GM12878 (cell line): Measurements from ENCODE around the gene GJC1. TPM values are rescaled to one million over a fixed set of nuclear protein-coding genes. Genes with fewer than 3 reads are reported as not detected.

Experiments used
- ATAC-seq: fragments of 200-7000 bp; cut with Tn5 transposase; 3 replicates; pipeline ENCODE4 v1.9.1; 2020; ENCODE audit warnings: mild to moderate bottlenecking, moderate library complexity
- BruUV-seq: library from RNA; stranded (reverse); fragments of 400-500 nt; replicated peaks from 2 replicates; lab custom pipeline; 2021; lab: Mats Ljungman, UMichigan
- CTCF ChIA-PET: fragments of 300-600 bp; sonication (Branson Sonifier 250); formaldehyde crosslinking; extraction: SDS; loops from one replicate; lab custom pipeline; 2021; ENCODE audit warnings: inconsistent platforms; lab: Yijun Ruan, JAX
- POLR2A ChIA-PET: fragments of 350-600 bp; formaldehyde crosslinking; extraction: SDS; loops from one replicate; lab custom pipeline; 2021; ENCODE audit warnings: inconsistent platforms; lab: Charles Lee
- RAD21 ChIA-PET: fragments of 300-600 bp; sonication (Branson Sonifier 250); formaldehyde crosslinking; loops from one replicate; lab custom pipeline; 2023; ENCODE audit warnings: antibody characterized with exemption; ENCODE audit not compliant: unreplicated experiment; lab: Charles Lee
- SMC1A ChIA-PET: fragments of 300-600 bp; sonication (Branson Sonifier 250); formaldehyde crosslinking; loops from one replicate; lab custom pipeline; 2023; ENCODE audit not compliant: unreplicated experiment, uncharacterized antibody; lab: Charles Lee
- DNase-seq: peaks from one replicate; pipeline ENCODE4 v3.0.0-alpha.2; 2011; ENCODE audit warnings: low read depth, low spot score
- FAIRE-seq: peaks from 3 replicates; lab custom pipeline; 2011; peaks lifted over from hg19 to GRCh38; lab: Jason Lieb, UNC
- H2AFZ ChIP-seq: 2 replicates; pipeline ENCODE4 v1.6.0; 2011; ENCODE audit warnings: low read depth, low read length, control low read depth; ENCODE audit not compliant: control insufficient read depth
- H3K27ac ChIP-seq: 2 replicates; pipeline ENCODE4 v1.5.1; 2011; ENCODE audit warnings: control low read depth; ENCODE audit not compliant: control insufficient read depth, insufficient read depth
- H3K27me3 ChIP-seq, 2 experiments: replicated peaks in 1 of 2; 2 replicates each; pipeline versions ENCODE4 v1.6.0 to v1.6.1; 2011; ENCODE audit warnings: low read length in 1 of 2; ENCODE audit not compliant: control insufficient read depth in 2 of 2, insufficient read depth in 2 of 2
- H3K36me3 ChIP-seq, 2 experiments: 2 replicates each; pipeline ENCODE4 v1.5.1; 2011; ENCODE audit warnings: low read length in 1 of 2; ENCODE audit not compliant: control insufficient read depth in 2 of 2, insufficient read depth in 2 of 2
- H3K4me1 ChIP-seq: 2 replicates; pipeline ENCODE4 v1.6.1; 2011; ENCODE audit warnings: mild to moderate bottlenecking, low read length, moderate library complexity, mixed read lengths; ENCODE audit not compliant: control insufficient read depth, insufficient read depth
- H3K4me2 ChIP-seq: 2 replicates; pipeline ENCODE4 v1.6.0; 2011; ENCODE audit warnings: control low read depth; ENCODE audit not compliant: control insufficient read depth, insufficient read depth
- H3K4me3 ChIP-seq: fragments of 200-600 bp; sonication (generic); 2 replicates; pipeline ENCODE4 v1.5.1; 2016
- H3K79me2 ChIP-seq: 2 replicates; pipeline ENCODE4 v1.6.0; 2011; ENCODE audit warnings: low read length; ENCODE audit not compliant: control insufficient read depth, insufficient read depth
- H3K9ac ChIP-seq: 2 replicates; pipeline ENCODE4 v1.8.0; 2011; ENCODE audit warnings: low read length, control low read depth, mixed read lengths; ENCODE audit not compliant: control insufficient read depth, insufficient read depth
- H3K9me3 ChIP-seq: replicated peaks from 3 replicates; pipeline ENCODE4 v1.5.1; 2011; ENCODE audit warnings: mild to moderate bottlenecking, low read length; ENCODE audit not compliant: control insufficient read depth, insufficient read depth
- H4K20me1 ChIP-seq: 2 replicates; pipeline ENCODE4 v1.6.0; 2011; ENCODE audit not compliant: control insufficient read depth, insufficient read depth
- ATF7 ChIP-seq: fragments of 450-650 bp; IDR thresholded peaks from 2 replicates; pipeline ENCODE4 v1.6.1; 2016; ENCODE audit warnings: low read depth, mild to moderate bottlenecking
- CBX3 ChIP-seq: fragments of 200-600 bp; sonication (generic); IDR thresholded peaks from 2 replicates; pipeline ENCODE4 v1.6.1; 2016; ENCODE audit warnings: low read depth, borderline replicate concordance
- CHD4 ChIP-seq: fragments of 200-600 bp; sonication (generic); IDR thresholded peaks from 2 replicates; pipeline ENCODE4 v1.6.1; 2016; ENCODE audit warnings: mild to moderate bottlenecking
- E2F4 ChIP-seq: IDR thresholded peaks from 2 replicates; pipeline ENCODE4 v1.6.1; 2012; ENCODE audit warnings: low read depth, low read length, improper control_type of control experiment
- EED ChIP-seq: sonication (generic); IDR thresholded peaks from 2 replicates; pipeline ENCODE4 v1.6.1; 2016; ENCODE audit warnings: antibody characterized with exemption, low read depth
- ELK1 ChIP-seq: IDR thresholded peaks from 2 replicates; pipeline ENCODE4 v1.6.1; 2012; ENCODE audit warnings: low read depth, low read length, improper control_type of control experiment
- HCFC1 ChIP-seq: fragments of 150-350 bp; IDR thresholded peaks from 2 replicates; pipeline ENCODE4 v1.6.1; 2014; ENCODE audit warnings: low read length
- IRF4 ChIP-seq: IDR thresholded peaks from 2 replicates; pipeline ENCODE4 v1.6.1; 2011; ENCODE audit warnings: low read depth, low read length
- LARP7 ChIP-seq: fragments of 450-650 bp; IDR thresholded peaks from 2 replicates; pipeline ENCODE4 v1.6.1; 2017; ENCODE audit warnings: mild to moderate bottlenecking
- MXI1 ChIP-seq: fragments of 150-350 bp; IDR thresholded peaks from 2 replicates; pipeline ENCODE4 v1.6.1; 2011; ENCODE audit warnings: low read depth, mild to moderate bottlenecking, inconsistent platforms, low read length, improper control_type of control experiment
- NBN ChIP-seq: fragments of 450-650 bp; IDR thresholded peaks from 2 replicates; pipeline ENCODE4 v1.6.1; 2016
- NFYA ChIP-seq: IDR thresholded peaks from 2 replicates; pipeline ENCODE4 v1.6.1; 2011; ENCODE audit warnings: low read depth, mild to moderate bottlenecking, low read length, improper control_type of control experiment, borderline replicate concordance
- SMAD5 ChIP-seq: IDR thresholded peaks from 2 replicates; pipeline ENCODE4 v1.6.1; 2016; ENCODE audit warnings: antibody characterized with exemption, low read depth
- WRNIP1 ChIP-seq: IDR thresholded peaks from 2 replicates; pipeline ENCODE4 v1.6.1; 2011; ENCODE audit warnings: low read depth, low read length, improper control_type of control experiment, borderline replicate concordance
- WGBS: methylation state at CpG from one replicate; pipeline ENCODE4 v1.1.6; 2016; ENCODE audit warnings: low lambda C conversion rate; ENCODE audit not compliant: insufficient replicate concordance, insufficient coverage; ENCODE audit errors: missing lambda C conversion rate; 5-methylcytosine and 5-hydroxymethylcytosine counted together
- in situ Hi-C: fragments of 300-500 bp; cut with MboI; formaldehyde crosslinking; loops from 9 replicates; pipeline ENCODE4 v1.14.3; 2018; ENCODE audit warnings: mixed read lengths
- intact Hi-C: fragments of 100-400 bp; cut with micrococcal nuclease; formaldehyde crosslinking; loops from one replicate; pipeline ENCODE4 v1.14.2; 2022; ENCODE audit not compliant: unreplicated experiment
- polyA plus RNA-seq, 11 experiments: library from polyadenylated mRNA; depleted of rRNA in 4 of 11; unstranded in 6 of 11; stranded (reverse) in 5 of 11; fragments of >200 nt; fragmentation: Nextera tagmentation in 4 of 11; fragmentation: Illumina TruSeq in 1 of 11; extraction: Ambion mirVana in 4 of 11; extraction: Trizol in 1 of 11; gene quantifications; 1 replicate in 1 of 11; 2 replicates in 10 of 11; pipeline versions ENCODE4 v1.2.1 to v1.2.3, GENCODE V29; 2011 to 2016; ENCODE audit warnings: inconsistent platforms in 2 of 11, missing spikeins in 2 of 11, low read depth in 1 of 11
- total RNA-seq, 4 experiments: library from RNA; depleted of rRNA in 3 of 4; stranded (reverse); fragments of >200 nt in 3 of 4; fragmentation: Illumina TruSeq in 1 of 4; extraction: Trizol in 1 of 4; gene quantifications; 2 replicates each; pipeline versions ENCODE4 v1.2.1 to v1.2.3, GENCODE V29; 2013 to 2021
- TF ChIP-seq, protein P1 (sequence below): IDR thresholded peaks from 2 replicates; pipeline ENCODE4 v1.6.1; 2011; ENCODE audit warnings: borderline replicate concordance, low read depth, mild to moderate bottlenecking, moderate library complexity, low read length; ENCODE audit not compliant: insufficient read depth, poor library complexity, severe bottlenecking

The GJC1 gene
- total and polyA plus RNA-seq, 10 of the 15 experiments (the other 5 are each of a cell fraction or from before 2014, with no cell fraction given), result 0.37 to 3.4 (median 0.90) TPM

GRCh38 chr17:44846206-44846605 lies 16.1 kb upstream of the GJC1 start:
- no peak for DNase-seq
- BruUV-seq, result no TSS peak
- WGBS, result 74% methylated on average over 8 of the region's 8 CpGs
- CTCF ChIA-PET, result interaction anchor here (0.6 to 0.9 kb wide), 2 partner anchors 18 to 20 kb away, joined by 4 read pairs; no protein-coding TSS in a partner anchor
- no peak overlapping the region for H3K27ac ChIP-seq
- POLR2A ChIA-PET, result no interaction called here
- ATAC-seq, result no peak
- H3K4me2 ChIP-seq, result no peak overlapping the region
- H3K4me1 ChIP-seq, result no peaks in the 10 kb centered on the region
- no peak for FAIRE-seq
- H3K9me3 ChIP-seq, result no peaks in the 10 kb centered on the region
- H3K36me3 ChIP-seq, result peaks cover 0 to 8% of the 10 kb centered on the region in 2 experiments; a peak in 3 of 4 replicates
- in situ Hi-C loops (no loop called here), intact Hi-C loops (no loop called here)
- RAD21 ChIA-PET, result no interaction called here
- SMC1A ChIA-PET, result no interaction called here
- no peaks in the 10 kb centered on the region for H3K79me2 ChIP-seq
- H3K27me3 ChIP-seq, result no peaks in the 10 kb centered on the region
- H2AFZ ChIP-seq, result no peak overlapping the region
- TF ChIP-seq E2F4, result no peak
- TF ChIP-seq, protein P1, sequence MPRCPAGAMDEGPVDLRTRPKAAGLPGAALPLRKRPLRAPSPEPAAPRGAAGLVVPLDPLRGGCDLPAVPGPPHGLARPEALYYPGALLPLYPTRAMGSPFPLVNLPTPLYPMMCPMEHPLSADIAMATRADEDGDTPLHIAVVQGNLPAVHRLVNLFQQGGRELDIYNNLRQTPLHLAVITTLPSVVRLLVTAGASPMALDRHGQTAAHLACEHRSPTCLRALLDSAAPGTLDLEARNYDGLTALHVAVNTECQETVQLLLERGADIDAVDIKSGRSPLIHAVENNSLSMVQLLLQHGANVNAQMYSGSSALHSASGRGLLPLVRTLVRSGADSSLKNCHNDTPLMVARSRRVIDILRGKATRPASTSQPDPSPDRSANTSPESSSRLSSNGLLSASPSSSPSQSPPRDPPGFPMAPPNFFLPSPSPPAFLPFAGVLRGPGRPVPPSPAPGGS, result no peak
- TF ChIP-seq MXI1, result no peak
- no peak for TF ChIP-seq ATF7
- TF ChIP-seq SMAD5, result no peak
- TF ChIP-seq NFYA, result no peak
- TF ChIP-seq WRNIP1, result no peak
- TF ChIP-seq HCFC1, result no peak
- TF ChIP-seq CHD4, result no peak
- no peak for TF ChIP-seq CBX3
- TF ChIP-seq LARP7, result no peak
- TF ChIP-seq IRF4, result no peak
- TF ChIP-seq EED, result no peak
- TF ChIP-seq ELK1, result no peak
- no peak for TF ChIP-seq NBN
- H3K9ac ChIP-seq, result no peak overlapping the region
- no peak overlapping the region for H3K4me3 ChIP-seq
- no peaks in the 10 kb centered on the region for H4K20me1 ChIP-seq
